GM19035 (cell line): ENCODE measurements around the gene ABCA2.
"Not testable (repeated sequence)": the region's sequence is repeated elsewhere in the genome, so short reads cannot be mapped to it uniquely, and the experiment has no call there.

ENCODE experiments used
- ATAC-seq: cut with Tn5 transposase; IDR thresholded peaks from one replicate; pipeline ENCODE4 v1.9.1; 2021; ENCODE audit not compliant: unreplicated experiment

The ABCA2 gene

GRCh38 chr9:137064027-137064879 is 36.2 kb upstream of the ABCA2 start:
- ATAC-seq: no peak

- ATAC-seq: no peak
These were observed 35.4 kb upstream of the ABCA2 start for GRCh38 chr9:137063311-137064026.

- ATAC-seq: not testable (repeated sequence)
These were observed 34.8 kb upstream of the ABCA2 start for GRCh38 chr9:137062798-137063197.

GRCh38 chr9:137062384-137062783 is 34.3 kb upstream of the ABCA2 start:
- no peak for ATAC-seq

GRCh38 chr9:137058521-137059234 is 30.6 kb upstream of the ABCA2 start:
- ATAC-seq: no peak

- no peak for ATAC-seq
These were observed 29.5 kb upstream of the ABCA2 start for GRCh38 chr9:137057545-137057944.

GRCh38 chr9:137056739-137057415 is 28.8 kb upstream of the ABCA2 start:
- no peak for ATAC-seq

- no peak for ATAC-seq
These were observed 27.6 kb upstream of the ABCA2 start for GRCh38 chr9:137055385-137056364.

GRCh38 chr9:137054932-137055384 is 26.9 kb upstream of the ABCA2 start:
- no peak for ATAC-seq

GRCh38 chr9:137053944-137054931 is 26.2 kb upstream of the ABCA2 start, which contains the start of gene ENTPD2:
TSS of gene ENTPD2 (minus strand) at chr9:137054061. CDS start at chr9:137053997, 64 bp downstream.
- ATAC-seq: no peak

GRCh38 chr9:137052998-137053943 is 25.2 kb upstream of the ABCA2 start:
- no peak for ATAC-seq

- ATAC-seq: no peak
These were observed 24.3 kb upstream of the ABCA2 start for GRCh38 chr9:137052293-137052692.

GRCh38 chr9:137051145-137051724 is 23.2 kb upstream of the ABCA2 start:
- no peak for ATAC-seq

GRCh38 chr9:137050570-137050969 is 22.5 kb upstream of the ABCA2 start:
- ATAC-seq: no peak

GRCh38 chr9:137049544-137050449 is 21.8 kb upstream of the ABCA2 start:
- no peak for ATAC-seq
